Epithelial cell of proximal tubule (primary cell): Measurements from ENCODE around the gene LSS. TPM values are rescaled to one million over a fixed set of nuclear protein-coding genes. Genes with fewer than 3 reads are reported as not detected.

Experiments used
- DNase-seq: peaks from one replicate; pipeline ENCODE4 v3.0.0-alpha.2; 2011; ENCODE audit warnings: low read depth
- H3K4me3 ChIP-seq: 2 replicates; pipeline ENCODE4 v1.5.1; 2011; ENCODE audit warnings: low read depth, mild to moderate bottlenecking, low read length
- CTCF ChIP-seq: conservative IDR thresholded peaks from 2 replicates; pipeline ENCODE4 v1.5.1; 2012; ENCODE audit warnings: low read depth, mild to moderate bottlenecking, low read length
- total RNA-seq: library from RNA; depleted of rRNA; stranded (reverse); fragments of >200 nt; gene quantifications from 2 replicates; pipeline ENCODE4 v1.2.3, GENCODE V29; 2015

The LSS gene
- total RNA-seq, 1 donor from 2014 or later, result 32.0 TPM

GRCh38 chr21:46161633-46162592 is 66.7 kb downstream of the LSS start:
- DNase-seq, result no peak
- no peak for TF ChIP-seq CTCF
- H3K4me3 ChIP-seq, result no peak overlapping the region

- H3K4me3 ChIP-seq, result no peak overlapping the region
- no peak for DNase-seq
- no peak for TF ChIP-seq CTCF
Measured at GRCh38 chr21:46160907-46161632, 67.5 kb downstream of the LSS start.

- H3K4me3 ChIP-seq, result no peak overlapping the region
- TF ChIP-seq CTCF, result no peak
- DNase-seq, result no peak
Measured at GRCh38 chr21:46160657-46160906, 68.0 kb downstream of the LSS start.

GRCh38 chr21:46159841-46160656 is 68.5 kb downstream of the LSS start:
- H3K4me3 ChIP-seq, result no peak overlapping the region
- DNase-seq, result no peak
- TF ChIP-seq CTCF, result no peak

GRCh38 chr21:46159390-46159789 is 69.2 kb downstream of the LSS start:
- no peak overlapping the region for H3K4me3 ChIP-seq
- TF ChIP-seq CTCF, result no peak
- DNase-seq, result no peak

- no peak for TF ChIP-seq CTCF
- no peak overlapping the region for H3K4me3 ChIP-seq
- DNase-seq, result no peak
Measured at GRCh38 chr21:46158666-46159300, 69.8 kb downstream of the LSS start.
